HepG2 (cell line): ENCODE data around the gene ERMP1. TPM values are rescaled to one million over a fixed set of nuclear protein-coding genes. Genes with fewer than 3 reads are reported as not detected.
"Not testable (repeated sequence)": the region's sequence is repeated elsewhere in the genome, so short reads cannot be mapped to it uniquely, and the experiment has no call there.

Source experiments
- ATAC-seq: fragments of 200-7000 bp; cut with Tn5 transposase; 3 replicates; pipeline ENCODE4 v1.9.1; 2020; ENCODE audit warnings: mild to moderate bottlenecking, moderate library complexity
- BruUV-seq: library from RNA; stranded (reverse); fragments of 400-500 nt; replicated peaks from 2 replicates; lab custom pipeline; 2021; lab: Mats Ljungman, UMichigan
- CTCF ChIA-PET: fragments of 300-600 bp; formaldehyde crosslinking; extraction: SDS; loops from one replicate; lab custom pipeline; 2021; ENCODE audit warnings: low total read pairs, inconsistent platforms, low intra/inter-chr PET ratio; lab: Yijun Ruan, JAX
- POLR2A ChIA-PET: fragments of 350-600 bp; sonication (Branson Sonifier 250); formaldehyde crosslinking; loops from one replicate; lab custom pipeline; 2020; ENCODE audit warnings: antibody characterized with exemption, inconsistent platforms; lab: Yijun Ruan, JAX
- DNase-seq: peaks from one replicate; pipeline ENCODE4 v3.0.0-alpha.2; 2015; ENCODE audit warnings: low spot score
- FAIRE-seq: peaks from 3 replicates; lab custom pipeline; 2011; peaks lifted over from hg19 to GRCh38; lab: Jason Lieb, UNC
- H2AFZ ChIP-seq: one replicate; pipeline ENCODE4 v1.6.1; 2011; ENCODE audit warnings: low read length, inconsistent platforms
- H3K27ac ChIP-seq: fragments of 300-600 bp; 3 replicates; pipeline ENCODE4 v1.8.0; 2011; ENCODE audit warnings: mixed run types, mild to moderate bottlenecking, mixed read lengths, low read length, inconsistent platforms; ENCODE audit not compliant: insufficient read depth; ENCODE audit errors: extremely low read length
- H3K27me3 ChIP-seq, 2 experiments: fragments of 200-600 bp in 1 of 2; 2 replicates in 1 of 2; 3 replicates in 1 of 2; pipeline versions ENCODE4 v1.6.0 to v1.8.0; 2011; ENCODE audit warnings: low read length in 2 of 2, mild to moderate bottlenecking in 2 of 2, moderate library complexity in 2 of 2, inconsistent platforms in 1 of 2; ENCODE audit not compliant: insufficient read depth in 2 of 2, control insufficient read depth in 1 of 2
- H3K36me3 ChIP-seq, 2 experiments: fragments of 200-600 bp in 1 of 2; replicated peaks in 1 of 2; 2 replicates in 1 of 2; 3 replicates in 1 of 2; pipeline versions ENCODE4 v1.5.1 to v1.8.0; 2011; ENCODE audit warnings: low read length in 2 of 2, inconsistent platforms in 1 of 2; ENCODE audit not compliant: insufficient read depth in 2 of 2, control insufficient read depth in 1 of 2
- H3K4me1 ChIP-seq: 2 replicates; pipeline ENCODE4 v1.5.1; 2012; ENCODE audit warnings: low read length, inconsistent platforms; ENCODE audit not compliant: insufficient read depth
- H3K4me2 ChIP-seq: 2 replicates; pipeline ENCODE4 v1.6.0; 2011; ENCODE audit warnings: low read depth, low read length, inconsistent platforms
- H3K4me3 ChIP-seq, 3 experiments: fragments of 200-600 bp in 1 of 3; sonication (generic), shearing (Covaris generic) in 1 of 3; replicated peaks in 1 of 3; 2 replicates each; pipeline ENCODE4 v1.5.1; 2011 to 2016; ENCODE audit warnings: low read length in 3 of 3, inconsistent platforms in 2 of 3, low read depth in 2 of 3, mild to moderate bottlenecking in 2 of 3, control low read depth in 1 of 3, mixed read lengths in 1 of 3; ENCODE audit not compliant: insufficient read depth in 1 of 3
- H3K79me2 ChIP-seq: one replicate; pipeline ENCODE4 v1.6.1; 2011; ENCODE audit warnings: low read length, inconsistent platforms; ENCODE audit not compliant: insufficient read depth
- H3K9ac ChIP-seq: 2 replicates; pipeline ENCODE4 v1.6.0; 2011; ENCODE audit warnings: mild to moderate bottlenecking, low read depth, low read length, inconsistent platforms; ENCODE audit not compliant: insufficient read depth
- H3K9me3 ChIP-seq: 2 replicates; pipeline ENCODE4 v1.5.1; 2012; ENCODE audit warnings: mild to moderate bottlenecking, low read length
- H4K20me1 ChIP-seq: 2 replicates; pipeline ENCODE4 v1.6.0; 2011; ENCODE audit warnings: inconsistent platforms, mild to moderate bottlenecking, low read length, moderate library complexity; ENCODE audit not compliant: insufficient read depth
- CHD2 ChIP-seq: IDR thresholded peaks from 2 replicates; pipeline ENCODE4 v1.6.1; 2011; ENCODE audit warnings: low read depth, low read length, improper control_type of control experiment
- LCORL ChIP-seq, 2 experiments: fragments of 450-650 bp in 1 of 2; sonication (generic) in 1 of 2; formaldehyde crosslinking in 1 of 2; IDR thresholded peaks; 2 replicates each; pipeline versions ENCODE4 v1.5.0 to v1.6.1; 2017 to 2020; ENCODE audit warnings: antibody characterized with exemption in 1 of 2, missing genetic modification reagents in 1 of 2
- WGBS: methylation state at CpG from one replicate; pipeline ENCODE4 v1.1.6; 2017; ENCODE audit warnings: low lambda C conversion rate; 5-methylcytosine and 5-hydroxymethylcytosine counted together
- in situ Hi-C: cut with HindIII; loops from 2 replicates; pipeline ENCODE4 v1.10.0; 2017; ENCODE audit warnings: low pct_unique_long_range_greater_than_20kb; ENCODE audit not compliant: extremely low pct_ligation_motif_present
- intact Hi-C: fragments of 100-400 bp; cut with micrococcal nuclease; formaldehyde crosslinking; loops from one replicate; pipeline ENCODE4 v1.10.0; 2022; ENCODE audit not compliant: unreplicated experiment
- polyA plus RNA-seq, 8 experiments: library from polyadenylated mRNA; depleted of rRNA in 3 of 8; stranded (reverse) in 7 of 8; unstranded in 1 of 8; fragments of >200 nt; fragmentation: Illumina TruSeq in 4 of 8; extraction: Trizol in 4 of 8; gene quantifications; 2 replicates each; pipeline versions ENCODE4 v1.2.1 to v1.2.3, GENCODE V29; 2011 to 2016; ENCODE audit warnings: low read depth in 4 of 8, missing spikeins in 1 of 8, mixed read lengths in 1 of 8; ENCODE audit not compliant: insufficient read depth in 1 of 8
- total RNA-seq, 5 experiments: library from RNA; depleted of rRNA; stranded (reverse); fragments of >200 nt; fragmentation: Illumina TruSeq; extraction: Trizol; gene quantifications; 2 replicates each; pipeline ENCODE4 v1.2.3, GENCODE V29; 2016; ENCODE audit warnings: low read depth in 1 of 5

ERMP1 gene
- total and polyA plus RNA-seq, 2 of the 13 experiments (the other 11 are each of a cell fraction or from before 2014, with no cell fraction given), result 40.9 to 65.4 TPM

DNA sequence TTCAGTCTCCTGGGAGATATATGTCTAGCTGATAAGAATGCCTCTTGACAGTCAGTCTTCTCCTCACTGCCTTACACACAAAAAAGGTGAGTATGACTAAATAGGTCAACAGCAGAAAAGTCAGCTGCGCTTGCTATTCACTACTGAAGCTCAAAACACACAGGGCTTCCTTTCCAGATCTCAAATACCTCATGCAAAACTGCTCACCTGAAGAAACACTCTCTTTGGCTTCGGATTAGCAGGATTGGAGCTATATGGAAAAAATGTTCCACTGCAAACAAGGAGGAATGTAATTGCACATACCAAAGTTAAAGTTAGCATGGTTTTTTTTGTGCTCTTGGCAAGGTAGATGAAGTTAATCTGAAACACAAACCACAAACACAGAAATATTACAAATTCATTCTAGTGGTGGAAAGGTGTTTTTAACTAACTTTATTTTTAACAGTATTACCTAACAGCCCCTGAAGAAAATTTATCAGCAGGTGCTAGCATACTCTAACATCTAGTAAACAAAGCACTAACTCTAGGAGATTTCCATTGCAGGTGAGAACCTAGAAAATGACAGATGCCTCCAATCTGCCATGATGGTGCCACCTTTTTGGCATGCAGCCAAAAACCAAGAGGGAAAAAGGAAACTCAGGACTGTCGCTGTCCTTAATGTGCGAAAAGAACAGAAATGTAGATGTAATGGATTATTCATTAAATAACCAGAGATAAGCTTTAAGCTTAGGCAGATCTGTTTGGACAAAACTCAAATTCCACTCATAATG is 31.8 kb downstream of the ERMP1 start:
- H3K4me2 ChIP-seq, result no peak overlapping the region
- no peak for DNase-seq
- H3K4me3 ChIP-seq, result no peak overlapping the region
- in situ Hi-C loops, result no loop called here
- no peak for ATAC-seq
- H3K4me1 ChIP-seq, result peaks cover 10% of the 10 kb centered on the region
- TF ChIP-seq LCORL (IDR thresholded peaks at IDR 0.05) (peak; percentile 81), LCORL (CRISPR knock-in tag; IDR thresholded peaks at IDR 0.05) (no peak), CHD2 (no peak)
- TF ChIP-seq, all 625 proteins: peak for 1
- H4K20me1 ChIP-seq, result no peaks in the 10 kb centered on the region
- CTCF ChIA-PET, result no interaction called here
- H3K27me3 ChIP-seq, result no peaks in the 10 kb centered on the region
- 97% methylated on average over 4 of the region's 4 CpGs for WGBS
- intact Hi-C loops, result no loop called here
- peaks cover 5 to 46% of the 10 kb centered on the region in 2 experiments for H3K36me3 ChIP-seq
- H3K79me2 ChIP-seq, result no peaks in the 10 kb centered on the region
- POLR2A ChIA-PET, result no interaction called here
- no peaks in the 10 kb centered on the region for H3K9me3 ChIP-seq
- H3K9ac ChIP-seq, result no peak overlapping the region
- FAIRE-seq, result no peak
- H3K27ac ChIP-seq, result no peak overlapping the region
- no TSS peak for BruUV-seq
- H2AFZ ChIP-seq, result no peak overlapping the region

- DNase-seq, FAIRE-seq, ATAC-seq, H3K27me3 ChIP-seq, H3K9ac ChIP-seq, H3K9me3 ChIP-seq, H3K79me2 ChIP-seq, H3K4me3 ChIP-seq, H3K27ac ChIP-seq, H3K4me2 ChIP-seq, H2AFZ ChIP-seq, H3K4me1 ChIP-seq, intact Hi-C loops, POLR2A ChIA-PET, BruUV-seq, CTCF ChIA-PET, in situ Hi-C loops, H4K20me1 ChIP-seq: not testable (repeated sequence)
- 99% methylated on average over 7 of the region's 7 CpGs for WGBS
- H3K36me3 ChIP-seq, result peaks cover 5 to 46% of the 10 kb centered on the region in 2 experiments
These were observed 32.5 kb downstream of the ERMP1 start for GRCh38 chr9:5800378-5800777.
